Epithelial cell of prostate (primary cell): ENCODE data around the gene TTC34.

Source experiments
- DNase-seq: peaks from one replicate; pipeline ENCODE4 v3.0.0-alpha.2; 2011; ENCODE audit warnings: low read depth, low spot score
- H3K27ac ChIP-seq: fragments of 450-650 bp; 2 replicates; pipeline ENCODE4 v1.5.1; 2017; ENCODE audit warnings: mild to moderate bottlenecking

TTC34 gene

GRCh38 chr1:2830761-2831425, 29.4 kb upstream of the TTC34 start:
- no peak overlapping the region for H3K27ac ChIP-seq

GRCh38 chr1:2829846-2830615, 28.5 kb upstream of the TTC34 start:
- no peak overlapping the region for H3K27ac ChIP-seq
- no peak for DNase-seq

More at GRCh38 chr1:2830761-2831425, 29.4 kb upstream of the TTC34 start:
- no peak for DNase-seq

GRCh38 chr1:2828586-2829250, 27.2 kb upstream of the TTC34 start:
- no peak overlapping the region for H3K27ac ChIP-seq
- DNase-seq = no peak

- no peak overlapping the region for H3K27ac ChIP-seq
- no peak for DNase-seq
Observed at GRCh38 chr1:2826736-2827292, 25.3 kb upstream of the TTC34 start.

GRCh38 chr1:2826316-2826715, 24.8 kb upstream of the TTC34 start:
- no peak overlapping the region for H3K27ac ChIP-seq
- no peak for DNase-seq

- no peak overlapping the region for H3K27ac ChIP-seq
- no peak for DNase-seq
Observed at GRCh38 chr1:2825487-2826189, 24.1 kb upstream of the TTC34 start.

- no peak for DNase-seq
- no peak overlapping the region for H3K27ac ChIP-seq
Observed at GRCh38 chr1:2824999-2825398, 23.5 kb upstream of the TTC34 start.

- DNase-seq = no peak
- no peak overlapping the region for H3K27ac ChIP-seq
Observed at GRCh38 chr1:2823921-2824610, 22.6 kb upstream of the TTC34 start.

- no peak for DNase-seq
- H3K27ac ChIP-seq = no peak overlapping the region
Observed at GRCh38 chr1:2822621-2823145, 21.2 kb upstream of the TTC34 start.

- DNase-seq = no peak
- H3K27ac ChIP-seq = no peak overlapping the region
Observed at GRCh38 chr1:2821966-2822620, 20.6 kb upstream of the TTC34 start.

- DNase-seq = no peak
Observed at GRCh38 chr1:2821373-2821955, 20.0 kb upstream of the TTC34 start.

GRCh38 chr1:2820731-2821372, 19.4 kb upstream of the TTC34 start:
- no peak for DNase-seq
- H3K27ac ChIP-seq = no peak overlapping the region

More at GRCh38 chr1:2821373-2821955, 20.0 kb upstream of the TTC34 start:
- H3K27ac ChIP-seq = no peak overlapping the region

GRCh38 chr1:2819831-2820730, 18.6 kb upstream of the TTC34 start:
- DNase-seq = no peak
- H3K27ac ChIP-seq = no peak overlapping the region

- H3K27ac ChIP-seq = no peak overlapping the region
- DNase-seq = no peak
Observed at GRCh38 chr1:2819429-2819828, 17.9 kb upstream of the TTC34 start.

GRCh38 chr1:2817784-2818564, 16.5 kb upstream of the TTC34 start:
- no peak overlapping the region for H3K27ac ChIP-seq

GRCh38 chr1:2816786-2817185, 15.3 kb upstream of the TTC34 start:
- DNase-seq = no peak

More at GRCh38 chr1:2817784-2818564, 16.5 kb upstream of the TTC34 start:
- DNase-seq = no peak

More at GRCh38 chr1:2816786-2817185, 15.3 kb upstream of the TTC34 start:
- no peak overlapping the region for H3K27ac ChIP-seq
